HL-60/S4 treated with retinoic acid at 250 ng/mL for 4 days and 3 days (cell line): Measurements from ENCODE around the gene OR8B8.
"Not testable (repeated sequence)": the region's sequence is repeated elsewhere in the genome, so short reads cannot be mapped to it uniquely, and the experiment has no call there.

Experiments
- in situ Hi-C: fragments of 300-500 bp; cut with MboI; formaldehyde crosslinking; loops from 2 replicates; pipeline ENCODE4 v1.7.0; 2022; ENCODE audit warnings: low sequenced_read_pairs

OR8B8 gene

DNA sequence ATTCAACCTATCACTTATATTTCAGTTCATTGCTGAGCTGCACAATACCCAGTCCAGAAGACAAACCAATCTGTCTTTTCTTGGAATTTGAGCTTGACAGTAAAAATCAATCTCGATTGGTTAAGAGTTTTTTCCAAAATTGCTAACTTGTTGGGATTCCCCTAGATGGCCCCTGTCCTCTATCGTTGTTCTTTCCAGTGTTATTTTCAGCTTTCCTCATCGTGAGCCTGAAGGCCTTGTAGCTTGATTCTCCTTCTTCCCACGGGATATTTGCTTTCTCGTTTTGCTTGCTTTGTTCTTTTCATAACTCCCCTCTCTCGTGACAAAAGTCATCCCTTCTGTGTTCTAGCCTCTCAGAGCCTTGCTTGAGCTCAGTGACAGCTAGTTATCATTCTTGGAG lies 3.1 kb downstream of the OR8B8 start:
- in situ Hi-C loops, result no loop called here

DNA sequence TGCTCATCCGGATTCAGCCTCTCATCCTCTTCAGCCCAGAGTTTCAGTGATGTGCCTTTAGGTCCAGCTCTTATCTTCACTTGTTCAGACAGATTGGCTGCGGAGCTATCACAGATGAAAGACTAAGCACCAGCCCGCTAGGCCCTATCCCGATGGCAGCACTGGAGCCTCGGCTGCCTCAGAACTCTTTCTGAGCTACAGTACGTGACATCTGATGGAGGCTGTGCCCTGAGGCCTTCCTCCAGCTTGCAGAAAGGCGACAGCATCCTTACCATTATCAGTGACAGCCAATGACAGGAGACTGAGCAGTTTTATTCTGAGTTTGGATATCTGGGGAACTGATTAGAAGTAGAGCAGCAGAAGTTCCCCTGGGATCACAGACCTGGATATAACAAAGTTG lies 4.0 kb downstream of the OR8B8 start:
- in situ Hi-C loops, result no loop called here

- in situ Hi-C loops, result no loop called here
These were observed 4.4 kb downstream of the OR8B8 start for GRCh38 chr11:124441081-124441480.

GRCh38 chr11:124440608-124441007 lies 4.9 kb downstream of the OR8B8 start:
- in situ Hi-C loops, result no loop called here

DNA sequence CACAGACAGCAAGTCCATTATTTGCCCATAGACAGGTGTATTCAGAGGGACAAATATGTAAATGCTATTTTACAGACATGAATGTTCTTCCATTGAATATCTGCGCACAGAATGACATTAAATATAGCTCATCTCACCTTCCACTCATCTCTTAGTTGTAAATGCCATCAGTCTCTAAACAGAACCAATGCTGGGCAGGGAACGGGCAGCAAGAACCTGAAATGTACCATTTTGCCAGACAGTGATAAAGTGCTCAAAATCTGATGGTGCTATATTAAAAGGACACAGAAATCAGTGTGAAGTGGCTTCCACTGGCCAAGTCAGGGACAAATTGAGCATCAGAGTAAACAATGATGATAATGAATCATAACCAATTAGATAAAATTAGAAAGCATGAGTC lies 10.8 kb downstream of the OR8B8 start:
- in situ Hi-C loops, result no loop called here

DNA sequence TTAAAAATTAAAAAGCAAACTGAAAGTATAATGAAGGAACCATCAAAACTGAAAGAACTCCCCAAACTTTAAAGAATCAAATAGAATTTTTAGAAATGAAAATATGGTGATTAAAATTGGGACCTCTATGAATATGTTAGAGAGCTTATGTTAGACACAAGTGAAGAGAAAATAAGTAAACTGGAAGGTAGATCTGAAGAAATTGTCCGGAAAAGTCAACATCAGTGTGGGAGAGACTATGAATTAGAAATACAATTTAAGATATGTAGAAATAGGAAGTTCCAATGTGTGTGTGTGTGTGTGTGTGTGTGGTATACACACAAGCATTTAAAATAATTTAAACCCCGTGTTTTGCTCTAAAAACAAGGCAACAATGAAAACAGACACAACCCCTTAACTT lies 15.9 kb downstream of the OR8B8 start:
- in situ Hi-C loops, result no loop called here

- in situ Hi-C loops, result loop anchor here (25.0 kb wide), 1 partner anchor 338 kb away; the partner anchor contains the start of genes ESAM and VSIG2
These were observed 21.0 kb downstream of the OR8B8 start, which contains the start of gene OR8B4 for GRCh38 chr11:124424384-124424921. Gene OR8B4, minus strand, starts transcription at chr11:124424871. Its CDS starts 0 bp downstream, at chr11:124424871.

GRCh38 chr11:124421043-124421442 lies 24.5 kb downstream of the OR8B8 start:
- in situ Hi-C loops, result loop anchor here (25.0 kb wide), 1 partner anchor 341 kb away; the partner anchor contains the start of genes ESAM and VSIG2

GRCh38 chr11:124415356-124415923 lies 30.1 kb downstream of the OR8B8 start:
- in situ Hi-C loops, result loop anchor here (10.0 to 25.0 kb wide), 2 partner anchors 159 to 347 kb away; partner anchors contain the start of genes ESAM and VSIG2

DNA sequence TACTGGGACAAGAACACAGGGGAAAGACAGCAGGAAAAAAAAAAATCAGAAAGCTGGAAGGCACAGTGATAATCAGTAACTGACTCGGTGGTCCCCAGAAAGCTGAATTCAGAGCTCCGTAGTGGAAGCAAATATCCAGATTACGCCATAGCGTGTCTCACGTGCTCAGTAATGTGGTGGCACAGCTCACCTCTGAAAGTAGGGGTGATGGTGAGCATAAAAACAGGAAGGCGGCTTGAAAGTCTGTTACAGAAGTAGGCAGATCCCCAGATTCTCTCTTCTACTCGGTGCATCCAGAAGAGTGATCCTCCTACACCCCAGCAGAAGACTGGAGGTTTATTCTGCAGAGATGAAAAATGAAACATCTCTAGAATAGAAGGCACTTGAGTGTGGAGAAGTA lies 35.6 kb downstream of the OR8B8 start:
- in situ Hi-C loops, result loop anchor here (10.0 to 25.0 kb wide), 2 partner anchors 165 to 352 kb away; partner anchors contain the start of genes ESAM and VSIG2

- in situ Hi-C loops, result loop anchor here (25.0 kb wide), 1 partner anchor 357 kb away; the partner anchor contains the start of genes ESAM and VSIG2
These were observed 39.9 kb downstream of the OR8B8 start for GRCh38 chr11:124405581-124405980.

GRCh38 chr11:124403186-124403585 lies 42.3 kb downstream of the OR8B8 start:
- in situ Hi-C loops, result loop anchor here (25.0 kb wide), 1 partner anchor 359 kb away; the partner anchor contains the start of genes ESAM and VSIG2

GRCh38 chr11:124402326-124402922 lies 43.1 kb downstream of the OR8B8 start:
- in situ Hi-C loops, result loop anchor here (25.0 kb wide), 1 partner anchor 360 kb away; the partner anchor contains the start of genes ESAM and VSIG2

DNA sequence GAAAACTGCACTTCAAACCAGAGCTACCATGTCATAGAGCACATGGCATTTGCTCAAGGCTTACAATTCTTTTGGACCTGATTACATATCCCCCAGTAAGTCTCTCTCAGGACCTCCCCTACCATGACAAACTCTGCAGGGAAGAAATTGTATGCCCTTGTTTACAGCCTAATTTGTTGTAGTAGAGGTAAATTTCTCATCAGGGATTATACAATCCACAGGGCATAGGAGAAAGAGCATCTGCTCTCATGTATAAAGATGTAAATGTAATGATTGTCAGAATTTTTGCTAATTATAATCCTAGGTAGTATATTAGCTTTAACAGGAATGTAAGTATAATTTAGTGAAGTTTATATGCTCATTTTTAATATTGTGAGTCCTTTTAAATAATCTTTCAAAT lies 46.6 kb downstream of the OR8B8 start, which contains the start of gene OR8B3:
OR8B3 (minus strand) TSS at position 101 of the 400 bp plus-strand sequence. CDS start 1,673 bp downstream, outside the sequence.
- in situ Hi-C loops, result no loop called here

DNA sequence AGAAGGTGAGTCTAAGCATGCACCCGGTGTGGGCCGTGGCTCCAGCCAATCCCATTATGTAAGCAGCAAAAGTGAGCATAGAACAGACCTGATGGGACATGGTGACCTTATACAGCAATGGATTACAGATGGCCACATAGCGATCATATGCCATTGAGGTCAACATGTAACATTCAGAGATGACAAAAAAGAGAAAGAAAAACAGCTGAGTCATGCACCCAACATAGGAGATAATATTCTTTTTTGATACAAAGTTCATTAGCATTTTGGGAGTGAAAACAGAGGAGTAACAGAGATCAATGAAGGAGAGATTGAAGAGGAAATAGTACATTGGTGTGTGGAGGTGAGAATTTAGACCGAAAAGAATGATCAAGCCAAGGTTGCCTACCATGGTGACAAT lies 48.6 kb downstream of the OR8B8 start:
- in situ Hi-C loops, result not testable (repeated sequence)

DNA sequence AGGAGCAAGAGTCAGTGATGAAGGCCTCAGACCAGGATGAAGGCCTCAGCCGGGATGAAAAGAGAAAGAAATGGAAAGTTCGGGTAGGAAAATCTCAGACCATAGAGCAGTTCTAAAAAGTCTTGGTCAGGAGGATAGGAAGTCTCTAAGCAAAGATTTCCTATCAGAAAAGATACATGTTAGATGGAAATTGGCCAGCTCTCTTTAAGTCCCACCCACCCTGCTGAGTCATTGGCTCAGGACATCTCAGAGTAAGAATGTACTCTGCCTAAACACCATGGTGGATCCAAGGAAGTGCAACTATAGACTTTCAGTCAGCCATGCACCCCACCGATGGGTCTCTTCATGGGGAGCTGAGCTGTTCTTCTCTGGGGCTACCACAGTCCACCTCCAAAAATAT lies 51.1 kb downstream of the OR8B8 start:
- in situ Hi-C loops, result no loop called here
